Measurements from ENCODE around the gene PROP1. TPM values are rescaled to one million over a fixed set of nuclear protein-coding genes. Genes with fewer than 3 reads are reported as not detected.

The PROP1 gene
- total RNA-seq, 2 donors from 2014 or later = not detected

- intact Hi-C loops (cut with DNase I) = no loop called here
- H3K4me3 ChIP-seq = no peak overlapping the region
- ATAC-seq (no peak), DNase-seq (no peak)
- H3K27ac ChIP-seq = no peak overlapping the region
- no peaks in the 10 kb centered on the region for H3K36me3 ChIP-seq (replicated peaks in 1 of 2; ENCODE audit: insufficient read depth in 1 of 2, low read depth in 2 of 2)
- no peaks in the 10 kb centered on the region for H3K27me3 ChIP-seq
- no peak for TF ChIP-seq POLR2A (IDR thresholded peaks at IDR 0.05)
- no peak for TF ChIP-seq CTCF (IDR thresholded peaks at IDR 0.05)
- WGBS, 2 donors = 76 to 78% methylated on average over 1 of the region's 1 CpG
- H3K4me1 ChIP-seq = no peaks in the 10 kb centered on the region
- no peaks in the 10 kb centered on the region for H3K9me3 ChIP-seq
These were observed 1.8 kb upstream of the PROP1 start for GRCh38 chr5:177997846-177998245.

- H3K27ac ChIP-seq = no peak overlapping the region
- H3K36me3 ChIP-seq (replicated peaks in 1 of 2; ENCODE audit: insufficient read depth in 1 of 2, low read depth in 2 of 2) = no peaks in the 10 kb centered on the region
- no peaks in the 10 kb centered on the region for H3K4me1 ChIP-seq
- 79% methylated on average over 6 of the region's 6 CpGs for WGBS, 2 donors
- no peaks in the 10 kb centered on the region for H3K27me3 ChIP-seq
- no peak for ATAC-seq
- TF ChIP-seq CTCF (IDR thresholded peaks at IDR 0.05) = no peak
- no peak for TF ChIP-seq POLR2A (IDR thresholded peaks at IDR 0.05)
- intact Hi-C loops (cut with DNase I) = no loop called here
- no peak for DNase-seq
- no peaks in the 10 kb centered on the region for H3K9me3 ChIP-seq
- no peak overlapping the region for H3K4me3 ChIP-seq
These were observed 1.3 kb upstream of the PROP1 start for GRCh38 chr5:177997319-177997670.

- intact Hi-C loops (cut with DNase I) = no loop called here
- H3K9me3 ChIP-seq = no peaks in the 10 kb centered on the region
- no peak overlapping the region for H3K27ac ChIP-seq
- no peak overlapping the region for H3K4me3 ChIP-seq
- ATAC-seq (no peak), DNase-seq (no peak)
- 80% methylated on average over 6 to 7 of the region's 7 CpGs for whole genome bisulfite sequencing, 2 donors
- no peak for TF ChIP-seq CTCF (IDR thresholded peaks at IDR 0.05)
- no peak for TF ChIP-seq POLR2A (IDR thresholded peaks at IDR 0.05)
- no peaks in the 10 kb centered on the region for H3K36me3 ChIP-seq (replicated peaks in 1 of 2; ENCODE audit: insufficient read depth in 1 of 2, low read depth in 2 of 2)
- H3K27me3 ChIP-seq = no peaks in the 10 kb centered on the region
- no peaks in the 10 kb centered on the region for H3K4me1 ChIP-seq
These were observed 747 bp upstream of the PROP1 start for GRCh38 chr5:177996660-177997318.

- ATAC-seq = no peak
- Histone ChIP-seq H3K27me3 (no peaks in the 10 kb centered on the region), H3K36me3 (replicated peaks in 1 of 2; ENCODE audit: insufficient read depth in 1 of 2, low read depth in 2 of 2) (no peaks in the 10 kb centered on the region), H3K4me1 (no peaks in the 10 kb centered on the region), H3K4me3 (no peak overlapping the region), H3K9me3 (no peaks in the 10 kb centered on the region), H3K27ac (no peak overlapping the region)
- DNase-seq = no peak
- no peak for TF ChIP-seq POLR2A (IDR thresholded peaks at IDR 0.05)
- TF ChIP-seq CTCF (IDR thresholded peaks at IDR 0.05) = no peak
- intact Hi-C loops (cut with DNase I) = no loop called here
- 72 to 76% methylated on average over 10 of the region's 10 CpGs for WGBS, 2 donors
These were observed 1.4 kb downstream of the PROP1 start for GRCh38 chr5:177994561-177995190.

GRCh38 chr5:177994063-177994462 lies 2.0 kb downstream of the PROP1 start:
- no peak for ATAC-seq
- 88% methylated on average over 19 of the region's 19 CpGs; no CpG with 5 or more reads in 1 of the 2 donors for WGBS, 2 donors
- no peak for DNase-seq
- intact Hi-C loops (cut with DNase I) = no loop called here
- Histone ChIP-seq H3K4me1 (no peaks in the 10 kb centered on the region), H3K27ac (no peak overlapping the region), H3K27me3 (no peaks in the 10 kb centered on the region), H3K36me3 (replicated peaks in 1 of 2; ENCODE audit: insufficient read depth in 1 of 2, low read depth in 2 of 2) (no peaks in the 10 kb centered on the region), H3K4me3 (no peak overlapping the region), H3K9me3 (no peaks in the 10 kb centered on the region)
- TF ChIP-seq POLR2A (IDR thresholded peaks at IDR 0.05) (no peak), CTCF (IDR thresholded peaks at IDR 0.05) (no peak)
